Posterior cingulate gyrus (tissue), 11 donors: ENCODE measurements around the gene TSKU.

Source experiments
- DNase-seq, 10 donors: peaks; one replicate each; pipeline versions ENCODE4 v3.0.0 to v3.0.0-alpha.2; 2020 to 2021; ENCODE audit warnings: mixed read lengths in 3 of 10
- intact Hi-C: fragments of 100-400 bp; cut with DNase I; formaldehyde crosslinking; loops from one replicate; pipeline ENCODE4 v1.15.1; 2023

Gene TSKU

GRCh38 chr11:76837696-76838677 lies 54.8 kb downstream of the TSKU start:
- DNase-seq, result peak in 4 of 10 donors; percentile 22 to 85 (median 56)

GRCh38 chr11:76838678-76839068 lies 55.5 kb downstream of the TSKU start:
- intact Hi-C loops, result no loop called here
- DNase-seq, result peak in 1 of 10 donors; percentile 59

More at GRCh38 chr11:76837696-76838677, 54.8 kb downstream of the TSKU start:
- intact Hi-C loops, result no loop called here

DNA sequence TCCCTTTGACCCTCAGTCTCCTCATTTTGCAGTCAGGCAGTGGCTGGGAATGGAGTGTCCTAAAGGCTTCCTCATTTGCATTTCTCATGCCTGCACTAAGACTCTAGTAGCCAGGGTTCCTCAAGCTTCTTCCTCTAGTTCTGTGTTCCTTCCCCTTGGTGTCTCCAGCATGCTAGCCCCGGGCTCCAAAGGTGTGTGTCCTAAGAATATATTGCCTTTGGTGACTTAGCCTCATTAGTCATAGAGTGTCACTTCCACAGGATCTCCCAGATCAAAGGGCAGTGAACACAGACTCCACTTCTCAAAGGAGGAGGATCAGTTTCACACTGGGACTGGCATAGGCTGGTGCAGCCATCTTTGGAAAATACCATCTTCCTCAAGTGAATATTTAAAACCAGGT lies 56.2 kb downstream of the TSKU start:
- intact Hi-C loops, result no loop called here
- no peak for DNase-seq

- intact Hi-C loops, result no loop called here
- no peak for DNase-seq
These were observed 58.8 kb downstream of the TSKU start for GRCh38 chr11:76841923-76842452.

DNA sequence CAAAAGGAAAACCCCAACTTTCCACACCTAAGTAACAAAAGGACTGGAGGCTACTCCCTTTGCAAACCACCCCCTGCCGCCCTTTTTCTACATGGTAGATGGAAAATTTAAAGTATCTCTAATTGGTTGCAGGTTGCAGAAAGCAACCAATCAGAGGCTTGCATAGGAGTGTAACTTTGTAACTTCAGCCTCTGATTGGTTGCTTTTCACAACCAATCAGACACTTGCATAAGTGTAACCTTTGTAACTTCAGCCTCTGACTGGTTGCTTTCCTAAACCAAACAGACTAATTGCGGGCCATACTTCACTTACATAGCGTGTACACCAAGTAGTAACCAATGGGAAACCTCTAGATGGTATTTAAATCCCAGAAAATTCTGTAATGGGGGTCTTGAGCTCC lies 60.8 kb downstream of the TSKU start:
- no peak for DNase-seq
- intact Hi-C loops, result no loop called here

- no peak for DNase-seq
- intact Hi-C loops, result no loop called here
These were observed 61.4 kb downstream of the TSKU start for GRCh38 chr11:76844511-76844910.

DNA sequence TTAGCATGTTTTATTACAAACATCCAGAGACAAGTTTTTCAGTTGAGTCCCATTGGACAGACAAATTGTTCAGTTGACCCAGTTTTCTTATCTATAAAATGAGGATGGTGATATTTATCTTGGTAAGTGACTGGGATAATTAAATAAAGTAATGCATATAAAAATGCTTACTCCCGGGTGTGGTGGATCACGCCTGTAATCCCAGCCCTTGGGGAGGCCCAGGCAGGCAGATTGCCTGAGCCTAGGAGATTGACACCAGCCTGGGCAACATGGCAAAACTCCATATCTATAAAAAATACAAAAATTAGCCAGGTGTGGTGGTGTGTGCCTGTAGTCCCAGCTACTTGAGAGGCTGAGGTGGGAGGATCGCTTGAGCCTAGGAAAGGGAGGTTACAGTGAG lies 61.9 kb downstream of the TSKU start:
- intact Hi-C loops, result no loop called here
- DNase-seq, result no peak

DNA sequence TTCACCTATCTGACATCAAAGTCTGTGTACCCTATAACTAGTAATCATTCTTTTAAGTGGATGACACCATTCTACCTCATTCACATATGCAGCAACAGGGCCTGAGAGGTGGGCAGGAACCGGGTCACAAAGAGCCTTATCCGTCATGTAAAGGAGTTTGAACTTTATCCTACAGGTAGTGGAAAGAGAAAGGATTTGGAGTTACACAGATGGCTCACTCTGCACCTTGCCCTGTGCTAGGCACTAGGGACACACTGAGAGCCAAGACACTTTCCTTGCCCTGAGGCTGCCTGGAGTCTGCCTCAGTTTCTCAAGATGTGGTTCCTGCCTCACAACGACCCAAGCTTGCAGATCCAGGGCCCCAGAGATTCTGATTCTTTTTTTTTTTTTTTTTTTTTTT lies 63.3 kb downstream of the TSKU start:
- intact Hi-C loops, result no loop called here
- no peak for DNase-seq
